Fibroblast of lung (primary cell): ENCODE data around the gene FBN3. TPM values are rescaled to one million over a fixed set of nuclear protein-coding genes. Genes with fewer than 3 reads are reported as not detected.

ENCODE experiments used
- DNase-seq, 2 donors: peaks; one replicate each; pipeline versions ENCODE4 v3.0.0 to v3.0.0-alpha.2; 2010; ENCODE audit warnings: low read depth in 2 of 2
- H2AFZ ChIP-seq: 2 replicates; pipeline ENCODE4 v1.5.1; 2012; ENCODE audit warnings: low read length, control low read depth, inconsistent platforms
- H3K27ac ChIP-seq: 2 replicates; pipeline ENCODE4 v1.5.1; 2011; ENCODE audit warnings: low read length, control low read depth; ENCODE audit not compliant: insufficient read depth
- H3K27me3 ChIP-seq: 2 replicates; pipeline ENCODE4 v1.5.1; 2011; ENCODE audit warnings: mild to moderate bottlenecking, low read length; ENCODE audit not compliant: control insufficient read depth, insufficient read depth
- H3K36me3 ChIP-seq: 2 replicates; pipeline ENCODE4 v1.5.1; 2011; ENCODE audit warnings: low read length; ENCODE audit not compliant: control insufficient read depth, insufficient read depth
- H3K4me1 ChIP-seq: 2 replicates; pipeline ENCODE4 v1.5.1; 2011; ENCODE audit warnings: low read length; ENCODE audit not compliant: control insufficient read depth, insufficient read depth; ENCODE audit errors: extremely low read depth
- H3K4me2 ChIP-seq: 2 replicates; pipeline ENCODE4 v1.5.1; 2011; ENCODE audit warnings: low read length, control low read depth; ENCODE audit not compliant: insufficient read depth; ENCODE audit errors: extremely low read depth
- H3K4me3 ChIP-seq, 4 experiments: fragments of 200-600 bp in 1 of 4; sonication (generic) in 1 of 4; replicated peaks in 1 of 4; 2 replicates each; pipeline ENCODE4 v1.5.1; 2011 to 2016; ENCODE audit warnings: low read length in 4 of 4, low read depth in 3 of 4, mild to moderate bottlenecking in 3 of 4, control low read depth in 2 of 4, inconsistent platforms in 1 of 4, mixed read lengths in 1 of 4; ENCODE audit not compliant: insufficient read depth in 1 of 4; ENCODE audit errors: control extremely low read depth in 1 of 4
- H3K79me2 ChIP-seq: 2 replicates; pipeline ENCODE4 v1.5.1; 2012; ENCODE audit warnings: mild to moderate bottlenecking, low read length, inconsistent platforms; ENCODE audit not compliant: control insufficient read depth, insufficient read depth
- H3K9ac ChIP-seq: 2 replicates; pipeline ENCODE4 v1.5.1; 2011; ENCODE audit warnings: mild to moderate bottlenecking, low read length, control low read depth; ENCODE audit not compliant: insufficient read depth
- H3K9me3 ChIP-seq: 2 replicates; pipeline ENCODE4 v1.5.1; 2012; ENCODE audit warnings: low read depth, low read length; ENCODE audit not compliant: control insufficient read depth, insufficient read depth
- H4K20me1 ChIP-seq: 2 replicates; pipeline ENCODE4 v1.5.1; 2011; ENCODE audit warnings: low read length; ENCODE audit not compliant: control insufficient read depth, insufficient read depth; ENCODE audit errors: extremely low read depth
- CTCF ChIP-seq, 2 donors: IDR thresholded peaks in 1 of 2; conservative IDR thresholded peaks in 1 of 2; 1 replicate in 1 of 2; 2 replicates in 1 of 2; pipeline ENCODE4 v1.5.1; 2011 to 2012; ENCODE audit warnings: low read length in 2 of 2, control low read depth in 1 of 2, inconsistent platforms in 1 of 2, low read depth in 1 of 2, mild to moderate bottlenecking in 1 of 2
- EZH2 ChIP-seq: IDR thresholded peaks from 2 replicates; pipeline ENCODE4 v1.5.1; 2012; ENCODE audit warnings: low read length, control low read depth, mild to moderate bottlenecking; ENCODE audit errors: missing control alignments
- polyA plus RNA-seq, 2 donors: library from polyadenylated mRNA; depleted of rRNA in 1 of 2; stranded (reverse) in 1 of 2; unstranded in 1 of 2; fragments of >200 nt; gene quantifications; 2 replicates each; pipeline ENCODE4 v1.2.1, GENCODE V29; 2011 to 2012; ENCODE audit warnings: missing spikeins in 1 of 2
- total RNA-seq: library from RNA; depleted of rRNA; stranded (reverse); fragments of >200 nt; gene quantifications from 2 replicates; pipeline ENCODE4 v1.2.1, GENCODE V29; 2014

The FBN3 gene
- total and polyA plus RNA-seq, 2 donors (not counting 1 experiment from before 2014, with no cell fraction given), result under 0.01 TPM; not detected in 1

GRCh38 chr19:8044018-8044417 lies 105.4 kb downstream of the FBN3 start:
- Histone ChIP-seq H2AFZ (no peak overlapping the region), H4K20me1 (no peaks in the 10 kb centered on the region), H3K4me2 (no peak overlapping the region), H3K9ac (no peak overlapping the region), H3K27ac (no peak overlapping the region), H3K4me1 (no peaks in the 10 kb centered on the region), H3K27me3 (no peaks in the 10 kb centered on the region), H3K36me3 (no peaks in the 10 kb centered on the region), H3K79me2 (no peaks in the 10 kb centered on the region), H3K4me3 (no peak overlapping the region), H3K9me3 (no peaks in the 10 kb centered on the region)
- no peak for TF ChIP-seq CTCF (conservative IDR thresholded peaks at IDR 0.05 in 1 of 2, IDR thresholded peaks at IDR 0.05 in 1 of 2; ENCODE audit: low read depth in 1 of 2, low read length in 2 of 2)
- no peak for TF ChIP-seq EZH2
- DNase-seq, result no peak

GRCh38 chr19:8042900-8043299 lies 106.5 kb downstream of the FBN3 start:
- Histone ChIP-seq H3K9me3 (no peaks in the 10 kb centered on the region), H3K4me3 (no peak overlapping the region), H3K79me2 (no peaks in the 10 kb centered on the region), H3K9ac (no peak overlapping the region), H3K27me3 (no peaks in the 10 kb centered on the region), H4K20me1 (no peaks in the 10 kb centered on the region), H3K4me1 (no peaks in the 10 kb centered on the region), H2AFZ (no peak overlapping the region), H3K27ac (no peak overlapping the region), H3K4me2 (no peak overlapping the region), H3K36me3 (no peaks in the 10 kb centered on the region)
- TF ChIP-seq EZH2, result no peak
- TF ChIP-seq CTCF (conservative IDR thresholded peaks at IDR 0.05 in 1 of 2, IDR thresholded peaks at IDR 0.05 in 1 of 2; ENCODE audit: low read depth in 1 of 2, low read length in 2 of 2), result no peak
- DNase-seq, result no peak

- Histone ChIP-seq H3K9me3 (no peaks in the 10 kb centered on the region), H3K79me2 (no peaks in the 10 kb centered on the region), H3K4me2 (no peak overlapping the region), H3K4me1 (no peaks in the 10 kb centered on the region), H3K4me3 (no peak overlapping the region), H3K27me3 (no peaks in the 10 kb centered on the region), H3K9ac (no peak overlapping the region), H4K20me1 (no peaks in the 10 kb centered on the region), H2AFZ (no peak overlapping the region), H3K36me3 (no peaks in the 10 kb centered on the region), H3K27ac (no peak overlapping the region)
- TF ChIP-seq CTCF (conservative IDR thresholded peaks at IDR 0.05 in 1 of 2, IDR thresholded peaks at IDR 0.05 in 1 of 2; ENCODE audit: low read depth in 1 of 2, low read length in 2 of 2), result no peak
- TF ChIP-seq EZH2, result no peak
- no peak for DNase-seq
These were observed 107.9 kb downstream of the FBN3 start for GRCh38 chr19:8041531-8041931.
